Parathyroid adenoma (tissue), 2 donors: ENCODE results near the gene SNRPD3.

Source experiments
- H2AFZ ChIP-seq: fragments of 300-600 bp; sonication (generic); one replicate; pipeline ENCODE4 v1.7.0; 2017; ENCODE audit warnings: antibody characterized with exemption, mild to moderate bottlenecking
- H3K27ac ChIP-seq: fragments of 300-600 bp; sonication (generic); one replicate; pipeline ENCODE4 v1.7.0; 2017
- H3K27me3 ChIP-seq: fragments of 300-600 bp; sonication (generic); one replicate; pipeline ENCODE4 v1.7.0; 2017; ENCODE audit warnings: low read length; ENCODE audit not compliant: control insufficient read depth, insufficient read depth
- H3K36me3 ChIP-seq: fragments of 300-600 bp; sonication (generic); one replicate; pipeline ENCODE4 v1.7.0; 2017; ENCODE audit warnings: low read length; ENCODE audit not compliant: control insufficient read depth, insufficient read depth
- H3K4me1 ChIP-seq: fragments of 300-600 bp; sonication (generic); one replicate; pipeline ENCODE4 v1.7.0; 2017; ENCODE audit warnings: control low read depth
- H3K4me2 ChIP-seq: fragments of 300-600 bp; sonication (generic); one replicate; pipeline ENCODE4 v1.7.0; 2017; ENCODE audit warnings: low read length
- H3K4me3 ChIP-seq: fragments of 300-600 bp; sonication (generic); one replicate; pipeline ENCODE4 v1.7.0; 2017; ENCODE audit warnings: low read depth, low read length
- H3K79me2 ChIP-seq: fragments of 300-600 bp; sonication (generic); one replicate; pipeline ENCODE4 v1.7.0; 2017; ENCODE audit warnings: control low read depth
- H3K9ac ChIP-seq: fragments of 300-600 bp; sonication (generic); one replicate; pipeline ENCODE4 v1.7.0; 2017; ENCODE audit warnings: mild to moderate bottlenecking
- H3K9me3 ChIP-seq: fragments of 300-600 bp; sonication (generic); one replicate; pipeline ENCODE4 v1.7.0; 2017; ENCODE audit warnings: low read length; ENCODE audit not compliant: control insufficient read depth
- TF ChIP-seq, protein P1 (sequence below): fragments of 300-600 bp; sonication (generic); IDR thresholded peaks from one replicate; pipeline ENCODE4 v1.7.0; 2017; ENCODE audit warnings: antibody characterized with exemption, mild to moderate bottlenecking
- donor health status: primary hyperparathyroidism.

Gene SNRPD3

DNA sequence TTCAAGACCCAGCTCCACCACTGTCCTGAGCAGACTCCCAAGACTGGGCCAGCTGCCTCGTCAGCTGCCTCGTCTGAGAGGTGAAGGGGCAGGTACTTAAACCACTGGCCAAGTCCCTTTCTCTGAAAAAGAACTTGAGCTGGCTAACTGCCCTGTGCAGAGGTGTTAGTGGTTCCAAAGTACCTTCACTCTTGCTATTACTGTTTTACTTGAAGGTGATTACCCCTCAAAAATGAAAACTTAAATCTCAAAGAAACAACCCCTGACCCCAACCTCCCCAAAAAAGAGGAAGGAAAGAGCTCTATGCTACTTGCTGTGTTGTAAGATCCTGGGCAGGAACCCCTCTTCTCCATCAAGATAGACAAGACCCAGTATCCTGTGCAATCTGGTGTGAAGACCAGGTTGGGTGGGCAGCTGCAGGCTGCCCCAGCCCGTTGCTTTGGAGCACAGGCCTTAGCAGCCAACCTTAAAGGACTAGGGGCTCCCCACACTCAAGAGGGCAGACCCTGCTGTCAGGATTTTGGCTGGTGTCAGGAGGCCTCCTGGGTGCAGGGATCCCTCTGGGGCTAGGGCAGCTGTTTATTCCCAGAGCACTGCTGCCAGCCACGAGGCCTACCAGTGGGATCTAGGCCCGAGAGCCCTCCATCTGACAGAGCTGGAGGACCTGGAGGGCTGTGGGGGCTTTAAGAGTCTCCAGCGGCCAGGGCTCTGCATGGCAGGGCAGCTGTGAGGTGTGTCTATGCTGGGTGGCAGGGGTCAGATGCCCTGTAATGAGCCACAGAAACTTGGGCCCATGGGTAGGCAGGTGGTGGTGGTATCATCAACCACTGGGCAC, 13.9 kb upstream of the SNRPD3 start:
- no peak overlapping the region for H3K4me3 ChIP-seq
- H2AFZ ChIP-seq = no peak overlapping the region
- no peaks in the 10 kb centered on the region for H3K4me1 ChIP-seq
- H3K4me2 ChIP-seq = no peak overlapping the region
- no peaks in the 10 kb centered on the region for H3K36me3 ChIP-seq
- no peak overlapping the region for H3K27ac ChIP-seq
- H3K27me3 ChIP-seq = no peaks in the 10 kb centered on the region
- H3K9me3 ChIP-seq = no peaks in the 10 kb centered on the region
- H3K9ac ChIP-seq = no peak overlapping the region
- no peaks in the 10 kb centered on the region for H3K79me2 ChIP-seq
- TF ChIP-seq, protein P1, sequence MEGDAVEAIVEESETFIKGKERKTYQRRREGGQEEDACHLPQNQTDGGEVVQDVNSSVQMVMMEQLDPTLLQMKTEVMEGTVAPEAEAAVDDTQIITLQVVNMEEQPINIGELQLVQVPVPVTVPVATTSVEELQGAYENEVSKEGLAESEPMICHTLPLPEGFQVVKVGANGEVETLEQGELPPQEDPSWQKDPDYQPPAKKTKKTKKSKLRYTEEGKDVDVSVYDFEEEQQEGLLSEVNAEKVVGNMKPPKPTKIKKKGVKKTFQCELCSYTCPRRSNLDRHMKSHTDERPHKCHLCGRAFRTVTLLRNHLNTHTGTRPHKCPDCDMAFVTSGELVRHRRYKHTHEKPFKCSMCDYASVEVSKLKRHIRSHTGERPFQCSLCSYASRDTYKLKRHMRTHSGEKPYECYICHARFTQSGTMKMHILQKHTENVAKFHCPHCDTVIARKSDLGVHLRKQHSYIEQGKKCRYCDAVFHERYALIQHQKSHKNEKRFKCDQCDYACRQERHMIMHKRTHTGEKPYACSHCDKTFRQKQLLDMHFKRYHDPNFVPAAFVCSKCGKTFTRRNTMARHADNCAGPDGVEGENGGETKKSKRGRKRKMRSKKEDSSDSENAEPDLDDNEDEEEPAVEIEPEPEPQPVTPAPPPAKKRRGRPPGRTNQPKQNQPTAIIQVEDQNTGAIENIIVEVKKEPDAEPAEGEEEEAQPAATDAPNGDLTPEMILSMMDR = no peak

DNA sequence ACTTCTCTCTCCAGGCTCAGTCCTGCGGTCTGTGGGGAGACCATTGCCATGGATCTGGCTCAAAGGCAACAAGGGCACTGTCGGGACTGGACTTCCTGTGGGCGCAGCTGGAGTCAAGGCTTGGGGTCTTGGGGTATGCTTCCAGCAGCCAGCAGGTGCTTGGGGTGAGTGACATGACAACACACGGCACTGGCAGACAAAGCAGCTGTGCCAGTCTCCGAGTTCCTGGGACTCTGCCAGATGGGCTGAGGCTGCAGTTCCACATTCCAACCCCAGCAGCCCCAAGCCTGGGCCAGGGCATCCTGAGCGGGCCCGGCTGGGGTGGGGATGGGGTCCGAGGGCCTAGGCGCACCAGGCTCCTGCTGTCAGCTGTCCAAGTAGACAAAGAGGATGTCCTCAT, 13.2 kb upstream of the SNRPD3 start:
- Histone ChIP-seq H3K27ac (no peak overlapping the region), H3K4me3 (no peak overlapping the region), H2AFZ (no peak overlapping the region), H3K4me1 (no peaks in the 10 kb centered on the region), H3K9me3 (no peaks in the 10 kb centered on the region), H3K79me2 (no peaks in the 10 kb centered on the region), H3K9ac (no peak overlapping the region), H3K4me2 (no peak overlapping the region), H3K27me3 (no peaks in the 10 kb centered on the region), H3K36me3 (no peaks in the 10 kb centered on the region)
- TF ChIP-seq, protein P1 = no peak

GRCh38 chr22:24543185-24543601, 12.6 kb upstream of the SNRPD3 start:
- no peaks in the 10 kb centered on the region for H3K4me1 ChIP-seq
- H2AFZ ChIP-seq = no peak overlapping the region
- H3K27me3 ChIP-seq = no peaks in the 10 kb centered on the region
- H3K4me3 ChIP-seq = no peak overlapping the region
- H3K9me3 ChIP-seq = no peaks in the 10 kb centered on the region
- TF ChIP-seq, protein P1 = no peak
- no peak overlapping the region for H3K4me2 ChIP-seq
- no peak overlapping the region for H3K27ac ChIP-seq
- no peak overlapping the region for H3K9ac ChIP-seq
- no peaks in the 10 kb centered on the region for H3K79me2 ChIP-seq
- H3K36me3 ChIP-seq = no peaks in the 10 kb centered on the region

DNA sequence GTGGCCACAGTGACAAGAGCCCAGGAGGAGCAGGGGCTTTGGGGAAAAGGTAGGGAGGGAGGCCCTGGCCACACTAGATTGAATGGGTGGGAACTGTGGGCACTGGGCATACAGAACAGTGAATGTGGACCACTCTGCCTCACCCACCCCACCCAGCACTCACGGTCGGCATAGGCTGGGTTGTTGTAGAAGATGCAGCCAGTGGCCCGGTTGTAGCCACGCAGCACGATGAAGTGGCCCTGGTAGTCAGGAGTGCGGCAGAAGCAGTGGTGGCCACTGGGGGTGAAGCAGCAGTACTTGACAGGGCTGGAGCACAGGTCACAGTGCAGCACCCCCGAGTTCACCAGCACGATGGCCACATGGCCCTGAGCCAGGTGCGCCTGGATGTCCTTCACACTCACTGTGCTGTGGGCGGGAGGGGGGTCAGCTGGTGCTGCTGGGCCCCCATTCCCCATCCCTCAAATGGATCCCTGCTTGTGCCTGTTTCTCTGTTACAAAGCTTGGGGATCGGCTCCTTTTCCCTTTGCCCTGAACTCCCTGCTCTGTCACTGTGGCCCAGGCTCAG, 12.0 kb upstream of the SNRPD3 start:
- Histone ChIP-seq H3K9me3 (no peaks in the 10 kb centered on the region), H3K79me2 (no peaks in the 10 kb centered on the region), H3K4me3 (no peak overlapping the region), H3K27me3 (no peaks in the 10 kb centered on the region), H2AFZ (no peak overlapping the region), H3K9ac (no peak overlapping the region), H3K4me1 (no peaks in the 10 kb centered on the region), H3K36me3 (no peaks in the 10 kb centered on the region), H3K4me2 (no peak overlapping the region), H3K27ac (no peak overlapping the region)
- TF ChIP-seq, protein P1 = no peak
